WERI-Rb-1 (cell line): ENCODE data around the gene DOCK11.

Experiments used
- DNase-seq: peaks from one replicate; pipeline ENCODE4 v3.0.0-alpha.2; 2020
- H3K27ac ChIP-seq: fragments of 250-450 bp; sonication (Bioruptor Pico); 2 replicates; pipeline ENCODE4 v1.5.1; 2020; ENCODE audit warnings: mild to moderate bottlenecking, moderate library complexity
- H3K27me3 ChIP-seq: fragments of 250-450 bp; sonication (Bioruptor Pico); 2 replicates; pipeline ENCODE4 v1.5.1; 2021; ENCODE audit warnings: mild to moderate bottlenecking, low read depth, moderate library complexity; ENCODE audit not compliant: insufficient read depth, severe bottlenecking
- H3K36me3 ChIP-seq: fragments of 250-450 bp; sonication (Bioruptor Pico); 2 replicates; pipeline ENCODE4 v1.5.1; 2020; ENCODE audit warnings: mild to moderate bottlenecking, moderate library complexity
- H3K4me3 ChIP-seq: 2 replicates; pipeline ENCODE4 v1.5.1; 2011; ENCODE audit warnings: low read depth, mild to moderate bottlenecking, control low read depth, low read length
- H3K9me3 ChIP-seq: fragments of 250-450 bp; sonication (Bioruptor Pico); 2 replicates; pipeline ENCODE4 v1.5.1; 2021; ENCODE audit warnings: mild to moderate bottlenecking, moderate library complexity; ENCODE audit not compliant: severe bottlenecking
- TF ChIP-seq, protein P1 (sequence below): IDR thresholded peaks from 2 replicates; pipeline ENCODE4 v1.5.1; 2011; ENCODE audit warnings: low read depth, mild to moderate bottlenecking, control low read depth, inconsistent platforms, low read length

Gene DOCK11

GRCh38 chrX:118720058-118720707 is 224.6 kb downstream of the DOCK11 start:
- H3K27ac ChIP-seq: no peak overlapping the region
- H3K9me3 ChIP-seq: no peaks in the 10 kb centered on the region
- H3K4me3 ChIP-seq: no peak overlapping the region
- H3K27me3 ChIP-seq: peaks cover 5% of the 10 kb centered on the region
- TF ChIP-seq, protein P1, sequence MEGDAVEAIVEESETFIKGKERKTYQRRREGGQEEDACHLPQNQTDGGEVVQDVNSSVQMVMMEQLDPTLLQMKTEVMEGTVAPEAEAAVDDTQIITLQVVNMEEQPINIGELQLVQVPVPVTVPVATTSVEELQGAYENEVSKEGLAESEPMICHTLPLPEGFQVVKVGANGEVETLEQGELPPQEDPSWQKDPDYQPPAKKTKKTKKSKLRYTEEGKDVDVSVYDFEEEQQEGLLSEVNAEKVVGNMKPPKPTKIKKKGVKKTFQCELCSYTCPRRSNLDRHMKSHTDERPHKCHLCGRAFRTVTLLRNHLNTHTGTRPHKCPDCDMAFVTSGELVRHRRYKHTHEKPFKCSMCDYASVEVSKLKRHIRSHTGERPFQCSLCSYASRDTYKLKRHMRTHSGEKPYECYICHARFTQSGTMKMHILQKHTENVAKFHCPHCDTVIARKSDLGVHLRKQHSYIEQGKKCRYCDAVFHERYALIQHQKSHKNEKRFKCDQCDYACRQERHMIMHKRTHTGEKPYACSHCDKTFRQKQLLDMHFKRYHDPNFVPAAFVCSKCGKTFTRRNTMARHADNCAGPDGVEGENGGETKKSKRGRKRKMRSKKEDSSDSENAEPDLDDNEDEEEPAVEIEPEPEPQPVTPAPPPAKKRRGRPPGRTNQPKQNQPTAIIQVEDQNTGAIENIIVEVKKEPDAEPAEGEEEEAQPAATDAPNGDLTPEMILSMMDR: no peak
- no peak for DNase-seq
- no peaks in the 10 kb centered on the region for H3K36me3 ChIP-seq

- TF ChIP-seq, protein P1: no peak
- Histone ChIP-seq H3K9me3 (no peaks in the 10 kb centered on the region), H3K36me3 (no peaks in the 10 kb centered on the region), H3K27ac (no peak overlapping the region), H3K27me3 (peaks cover 6% of the 10 kb centered on the region), H3K4me3 (no peak overlapping the region)
- DNase-seq: no peak
These were observed 227.8 kb downstream of the DOCK11 start for GRCh38 chrX:118723376-118723775.

GRCh38 chrX:118724365-118724764 is 228.8 kb downstream of the DOCK11 start:
- no peak overlapping the region for H3K4me3 ChIP-seq
- peaks cover 6% of the 10 kb centered on the region for H3K27me3 ChIP-seq
- H3K9me3 ChIP-seq: no peaks in the 10 kb centered on the region
- TF ChIP-seq, protein P1: no peak
- no peak overlapping the region for H3K27ac ChIP-seq
- no peak for DNase-seq
- H3K36me3 ChIP-seq: no peaks in the 10 kb centered on the region

DNA sequence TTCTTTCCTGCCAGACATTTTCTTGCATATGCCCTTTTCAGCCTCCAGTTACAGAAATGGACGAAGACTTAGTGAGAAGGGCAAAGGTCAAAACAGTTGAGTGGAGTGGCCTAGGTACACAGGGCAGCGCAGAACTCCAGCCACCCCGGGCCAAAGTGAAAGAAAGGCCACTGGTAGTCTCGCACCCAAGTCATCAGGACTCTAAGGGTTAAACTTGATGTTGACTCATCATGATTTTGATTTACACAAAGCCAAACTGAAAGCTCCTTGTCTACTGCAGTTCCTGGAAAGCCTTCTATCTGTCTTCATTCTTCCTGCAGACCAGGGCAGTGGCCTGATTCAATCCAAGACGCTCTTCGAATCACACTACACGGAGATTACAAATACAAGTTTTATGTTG is 229.2 kb downstream of the DOCK11 start:
- no peak overlapping the region for H3K4me3 ChIP-seq
- H3K9me3 ChIP-seq: no peaks in the 10 kb centered on the region
- no peak overlapping the region for H3K27ac ChIP-seq
- H3K27me3 ChIP-seq: peaks cover 6% of the 10 kb centered on the region
- DNase-seq: no peak
- TF ChIP-seq, protein P1: no peak
- no peaks in the 10 kb centered on the region for H3K36me3 ChIP-seq

DNA sequence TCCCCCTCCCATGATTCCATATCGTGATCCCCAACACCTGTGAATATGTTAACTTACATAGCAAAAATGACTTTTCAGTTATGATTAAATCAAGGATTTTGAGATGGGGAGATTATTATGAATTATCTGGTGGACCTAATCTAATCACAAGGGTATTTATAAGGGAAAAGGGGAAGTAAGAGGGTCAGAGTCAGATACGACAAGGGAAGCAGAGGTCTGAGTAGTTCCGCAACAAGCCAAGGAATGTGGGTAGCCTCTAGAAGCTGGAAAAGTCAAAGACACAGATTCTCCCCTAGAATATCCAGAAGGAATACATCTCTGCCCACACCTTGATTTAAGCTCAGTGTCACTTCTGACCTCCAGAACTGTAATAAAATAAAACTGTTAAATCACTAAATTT is 230.8 kb downstream of the DOCK11 start:
- no peak overlapping the region for H3K27ac ChIP-seq
- H3K4me3 ChIP-seq: no peak overlapping the region
- H3K9me3 ChIP-seq: no peaks in the 10 kb centered on the region
- no peaks in the 10 kb centered on the region for H3K36me3 ChIP-seq
- peaks cover 6% of the 10 kb centered on the region for H3K27me3 ChIP-seq
- TF ChIP-seq, protein P1: no peak
- no peak for DNase-seq
